Hematopoietic multipotent progenitor cell treated with erythropoietin and hydrocortisone succinate and interleukin-3 and kit ligand, for 15 days (in vitro differentiated cells): ENCODE data around the gene EVX1.

Source experiments
- DNase-seq: peaks from one replicate; pipeline ENCODE4 v3.0.0-alpha.2; 2015; ENCODE audit warnings: low spot score

EVX1 gene

DNA sequence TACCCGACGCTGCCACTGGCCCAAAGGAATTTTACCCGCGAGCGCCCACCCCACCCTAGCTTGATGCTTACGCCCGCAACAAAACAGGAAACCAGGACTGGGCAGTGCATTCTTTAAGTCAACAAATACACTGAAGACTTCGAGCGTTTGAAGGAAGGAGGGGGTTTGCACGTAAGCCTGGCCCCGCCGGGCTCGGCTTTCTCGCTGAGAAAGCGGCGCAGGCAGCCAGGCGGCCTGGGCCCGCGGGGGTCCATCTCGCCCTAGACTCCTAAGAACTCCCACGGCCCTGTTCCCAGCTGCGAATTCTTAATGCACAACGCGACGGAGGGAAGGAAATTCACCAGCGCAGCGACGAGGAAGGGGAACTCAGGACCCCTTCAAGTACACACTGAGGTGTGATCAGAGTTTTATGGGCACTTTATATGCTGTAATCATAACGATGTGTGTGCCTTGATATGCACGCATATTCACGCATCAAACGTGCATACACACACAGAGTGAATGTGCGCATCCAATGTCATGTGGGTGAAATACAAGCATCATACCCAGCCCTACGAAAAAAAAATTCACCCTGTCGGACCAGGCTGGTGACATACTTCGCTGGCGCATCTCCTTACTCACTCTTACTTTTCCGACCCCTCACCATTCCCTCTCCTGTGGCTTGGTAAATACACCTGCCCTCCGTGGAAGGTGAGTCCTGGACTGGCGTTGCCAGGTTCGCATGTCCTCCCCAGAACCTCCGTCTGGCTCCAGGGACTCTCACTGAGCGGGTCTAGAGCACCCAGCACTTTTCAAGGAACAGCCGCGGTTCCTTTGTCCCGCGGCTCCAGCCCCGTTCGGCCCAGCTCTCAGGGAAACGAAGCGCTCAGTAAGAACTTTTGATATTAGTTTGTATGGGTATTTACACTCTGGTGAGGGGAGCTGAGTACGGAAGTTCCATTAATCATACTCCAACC is 37.0 kb upstream of the EVX1 start:
- DNase-seq, result no peak

DNA sequence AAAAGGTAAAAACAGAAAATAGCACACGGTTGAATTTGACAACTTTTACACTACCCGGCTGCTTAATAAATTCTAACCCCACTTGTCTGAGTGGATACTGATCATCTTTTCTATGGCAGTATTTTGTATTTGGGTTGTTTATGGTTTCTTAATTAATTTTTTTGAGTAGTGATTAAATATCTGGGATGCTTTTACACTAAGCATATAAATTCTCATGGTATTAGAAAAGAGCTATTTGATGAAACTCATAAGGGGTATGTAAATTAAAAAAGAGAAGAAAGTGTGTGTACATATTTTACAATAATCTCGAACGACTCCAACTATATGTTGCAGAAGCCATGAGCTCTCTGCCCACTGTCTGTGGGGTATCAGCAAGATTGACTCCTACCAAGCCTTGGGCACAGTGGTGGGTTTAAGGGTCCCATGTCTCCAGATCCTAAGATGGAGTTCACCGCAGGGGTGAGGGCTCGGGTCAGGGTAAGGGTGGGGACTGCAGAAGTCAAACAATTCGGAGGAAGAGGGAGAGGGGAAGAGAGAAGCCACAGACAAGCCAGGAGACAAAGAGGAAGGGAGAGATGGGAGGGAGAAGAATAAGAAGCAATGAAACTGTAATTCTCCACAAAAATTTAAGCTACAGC is 35.1 kb upstream of the EVX1 start:
- no peak for DNase-seq

DNA sequence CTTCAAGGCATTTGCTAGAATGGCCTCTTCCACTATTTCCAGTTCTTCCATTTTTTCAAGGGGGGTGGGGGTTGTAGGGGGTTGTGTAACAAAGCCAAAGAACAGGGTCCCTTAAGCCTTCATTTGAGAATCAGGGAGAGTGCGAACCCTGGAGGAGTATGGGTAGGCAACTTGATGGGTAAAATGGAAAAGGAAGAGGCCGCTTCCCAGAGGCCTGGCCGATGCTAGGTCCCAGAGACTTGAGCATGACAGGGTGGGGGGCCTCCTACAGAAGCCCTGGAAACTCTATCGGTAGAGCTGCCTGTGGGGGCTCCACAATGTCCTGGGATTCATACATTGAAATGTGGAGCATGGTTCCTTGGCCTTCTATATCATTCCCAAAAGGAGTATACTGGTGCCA is 33.6 kb upstream of the EVX1 start:
- no peak for DNase-seq

DNA sequence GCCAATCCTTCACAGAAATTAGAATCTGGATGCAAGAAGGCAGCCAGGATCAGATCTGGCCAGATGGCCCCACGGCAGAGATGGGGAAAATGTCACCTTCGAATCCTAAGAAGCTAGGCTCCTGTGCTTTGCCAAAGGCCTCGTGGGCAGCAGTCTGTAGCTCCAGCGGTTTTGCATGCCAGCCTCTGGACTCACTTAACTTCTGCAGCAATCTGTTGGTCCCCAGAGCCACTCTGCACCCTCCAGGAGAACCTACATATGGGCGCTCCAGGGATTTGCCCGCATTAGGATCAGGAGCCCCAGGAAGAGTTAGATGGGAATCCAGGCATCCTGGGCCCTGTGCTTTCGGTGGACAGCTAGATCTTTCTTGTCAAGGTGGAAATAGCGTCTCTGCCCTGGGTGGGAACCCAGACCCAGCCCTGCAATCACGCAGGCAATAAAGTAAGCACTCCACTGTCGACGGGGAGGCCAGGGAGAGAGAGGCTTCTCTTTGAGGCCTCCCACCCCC is 32.6 kb upstream of the EVX1 start:
- no peak for DNase-seq

DNA sequence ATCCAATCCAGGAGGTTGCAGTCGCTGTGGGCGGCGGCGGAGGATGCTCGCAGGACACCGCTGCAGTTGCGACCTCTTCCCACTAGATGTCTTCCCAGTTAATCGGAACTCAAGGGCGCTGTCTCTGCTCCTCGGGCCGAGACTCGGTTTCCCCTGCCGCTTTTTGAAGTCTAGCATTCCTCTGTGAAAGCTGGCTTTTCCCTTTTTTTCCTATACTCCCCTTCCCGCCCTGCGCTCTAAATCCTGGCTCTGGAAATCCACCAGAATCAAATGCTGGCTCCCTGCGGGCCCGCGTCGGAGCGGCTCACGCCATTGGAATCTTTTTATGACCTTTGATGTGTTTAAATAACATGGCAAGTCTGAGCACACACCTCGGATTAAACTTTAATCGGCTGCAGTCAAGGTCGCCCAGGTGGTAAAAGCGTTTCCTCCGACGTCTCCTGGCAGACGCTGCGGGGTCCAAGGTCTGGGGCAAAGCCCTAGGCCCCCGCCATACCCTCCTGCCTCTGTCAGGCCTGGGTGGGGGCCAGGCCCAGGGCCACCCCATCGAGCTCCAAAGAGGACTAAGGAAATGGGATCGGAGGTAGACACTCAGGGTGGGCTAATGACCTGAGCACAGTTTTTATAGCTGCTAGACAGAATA is 32.0 kb upstream of the EVX1 start:
- DNase-seq, result no peak

DNA sequence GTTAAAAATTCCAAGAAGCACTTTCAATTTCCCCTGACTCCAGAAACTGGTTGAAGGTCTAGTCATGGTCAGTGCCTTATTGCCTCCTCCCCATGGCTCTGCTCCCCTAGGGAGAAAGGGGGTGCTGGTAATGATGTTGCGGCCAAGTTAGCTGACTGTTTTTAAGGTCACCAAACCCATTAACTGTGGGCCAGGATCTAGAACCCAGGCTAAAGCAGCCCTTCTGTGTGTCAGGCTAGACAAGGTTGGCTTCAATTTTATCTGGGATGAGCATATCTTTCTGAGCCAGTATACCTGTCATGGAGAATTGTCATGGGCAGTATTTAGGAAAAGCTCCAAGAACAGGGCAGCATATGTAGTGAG is 31.5 kb upstream of the EVX1 start:
- no peak for DNase-seq

DNA sequence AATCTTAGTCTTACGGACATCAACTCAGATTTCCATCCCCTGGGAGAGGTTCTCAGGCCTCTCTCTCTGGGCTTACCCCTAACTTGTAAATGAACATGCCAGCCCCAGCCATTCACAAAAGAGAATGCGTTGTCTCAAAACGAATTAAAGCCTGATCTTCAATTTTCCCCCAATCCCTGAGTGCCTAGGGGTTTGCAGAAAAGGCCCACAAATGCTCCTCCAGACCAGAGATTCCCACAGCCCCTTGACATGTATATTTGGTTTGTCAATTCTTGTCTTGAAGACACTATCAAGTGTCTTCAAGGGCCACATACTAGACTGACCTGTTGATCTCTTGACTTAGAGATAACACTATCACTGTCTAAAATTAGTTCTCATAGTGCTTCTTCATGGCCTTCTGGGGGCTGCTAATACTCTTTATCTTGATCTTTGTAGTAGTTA is 30.8 kb upstream of the EVX1 start:
- DNase-seq, result no peak

DNA sequence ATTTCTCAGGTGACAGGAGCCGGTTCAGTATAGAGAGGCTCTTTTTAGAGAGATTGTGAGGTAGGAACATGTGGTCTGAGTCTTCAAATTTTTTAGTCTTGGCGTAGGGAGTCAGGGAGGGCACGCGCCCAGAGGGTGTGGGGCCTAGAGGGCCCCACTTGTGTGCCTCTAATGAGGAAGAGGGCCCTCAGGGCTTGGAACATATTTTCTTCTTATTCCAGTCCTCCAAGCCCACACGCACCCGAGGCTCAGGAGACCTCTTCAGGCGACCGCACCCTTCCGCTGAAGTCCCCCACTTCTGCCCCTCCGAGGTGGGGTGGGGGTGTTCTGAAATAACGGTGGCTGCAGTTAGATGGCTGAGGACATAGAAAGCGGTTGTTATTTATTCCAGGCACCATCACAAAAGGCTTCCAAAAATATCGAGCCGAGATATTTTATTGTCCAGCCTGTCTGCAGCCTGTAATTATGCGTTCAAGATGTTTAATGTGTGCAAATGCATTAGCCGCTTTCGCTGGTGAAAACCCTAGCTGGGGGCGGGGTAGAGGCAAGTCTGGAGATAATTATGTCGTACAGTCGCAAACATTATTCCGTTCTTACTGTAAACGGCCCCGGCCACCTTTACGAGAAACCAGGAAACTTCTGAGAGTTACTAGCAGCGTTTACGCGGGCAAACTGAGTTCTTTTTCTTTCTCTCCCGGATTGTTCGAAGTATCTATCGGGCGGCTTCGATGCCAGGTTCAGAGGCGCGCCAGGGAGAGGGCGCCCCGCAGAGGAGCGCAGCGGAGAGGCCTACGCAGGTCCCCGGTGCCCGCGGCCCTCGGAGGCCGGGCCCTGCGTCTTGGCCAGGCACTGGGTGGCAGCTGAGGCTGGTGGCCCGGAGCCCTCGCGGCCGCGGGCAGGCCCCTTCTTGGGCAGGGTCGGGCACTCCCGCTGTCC is 29.8 kb upstream of the EVX1 start:
- DNase-seq, result no peak

DNA sequence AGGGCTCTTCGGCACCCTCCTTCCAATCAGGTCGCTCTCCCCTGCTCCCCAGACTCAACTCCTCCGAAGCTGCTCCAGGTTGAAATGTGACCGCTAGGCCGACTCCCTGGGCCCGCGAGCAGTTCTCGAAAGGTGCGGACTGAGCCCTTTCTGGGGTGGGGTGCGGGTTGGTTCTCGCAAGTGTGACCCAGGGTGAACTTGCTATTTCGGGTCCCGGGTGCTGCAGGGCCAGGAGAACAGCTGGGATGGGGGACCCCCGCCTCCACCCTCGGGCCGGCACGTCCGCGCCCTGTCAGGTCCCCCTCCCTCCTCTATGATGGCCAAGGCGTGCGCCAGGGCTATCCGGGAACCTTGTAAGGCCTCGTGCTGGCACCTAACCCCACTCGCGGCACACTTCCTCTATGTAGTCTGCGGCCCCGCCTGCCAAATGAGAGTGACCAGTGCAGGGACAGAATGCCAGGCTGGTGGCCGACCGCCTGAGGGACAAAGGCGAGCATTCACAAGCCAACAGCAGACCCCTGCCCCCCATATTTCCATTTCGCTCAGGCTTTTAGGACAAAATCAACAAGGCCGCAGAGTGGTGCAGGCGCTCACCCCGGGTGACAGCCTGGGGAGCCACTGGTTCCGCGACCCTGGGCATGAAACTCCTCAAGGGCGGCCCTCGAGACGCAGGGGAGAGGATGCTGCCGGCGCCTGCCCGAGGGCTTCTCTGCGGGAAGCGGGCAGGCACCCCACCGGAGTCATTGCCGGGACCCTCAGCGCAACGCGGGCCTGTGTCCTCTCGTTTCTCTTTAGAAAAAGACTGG is 29.0 kb upstream of the EVX1 start:
- no peak for DNase-seq

DNA sequence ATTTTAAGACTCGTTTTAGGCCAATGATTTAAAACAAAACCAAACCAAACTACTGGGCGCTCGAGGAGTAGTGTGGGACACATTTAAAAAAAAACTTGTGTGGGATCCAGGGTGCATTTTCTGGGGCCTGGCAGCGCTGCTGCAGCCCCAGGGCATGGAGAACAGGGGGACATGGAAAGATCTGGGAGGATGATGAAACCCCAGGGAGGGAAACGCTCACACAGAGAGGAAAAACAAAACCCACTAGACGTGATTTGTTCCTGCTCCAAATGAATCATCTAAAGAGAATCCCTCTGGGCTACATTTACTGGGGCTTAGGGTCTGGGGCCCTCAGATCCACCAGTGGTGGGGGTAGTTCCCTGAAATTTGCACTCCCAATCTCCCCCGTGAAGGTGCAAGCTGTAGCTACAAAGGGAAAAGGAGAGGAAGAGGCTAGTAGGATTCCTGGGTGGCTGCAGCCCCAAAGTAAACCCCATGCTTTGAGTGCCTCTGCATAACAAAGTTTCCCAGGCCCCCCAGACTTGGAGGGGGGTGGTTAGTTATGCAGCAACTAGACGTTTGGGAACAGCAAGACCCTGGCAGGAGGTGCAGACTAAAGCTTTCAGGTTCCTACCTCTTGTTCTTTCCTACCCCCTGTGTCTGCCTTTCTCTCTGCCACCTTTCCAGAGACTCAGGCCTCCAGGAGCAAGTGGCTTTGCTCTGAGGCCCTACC is 28.2 kb upstream of the EVX1 start:
- no peak for DNase-seq

DNA sequence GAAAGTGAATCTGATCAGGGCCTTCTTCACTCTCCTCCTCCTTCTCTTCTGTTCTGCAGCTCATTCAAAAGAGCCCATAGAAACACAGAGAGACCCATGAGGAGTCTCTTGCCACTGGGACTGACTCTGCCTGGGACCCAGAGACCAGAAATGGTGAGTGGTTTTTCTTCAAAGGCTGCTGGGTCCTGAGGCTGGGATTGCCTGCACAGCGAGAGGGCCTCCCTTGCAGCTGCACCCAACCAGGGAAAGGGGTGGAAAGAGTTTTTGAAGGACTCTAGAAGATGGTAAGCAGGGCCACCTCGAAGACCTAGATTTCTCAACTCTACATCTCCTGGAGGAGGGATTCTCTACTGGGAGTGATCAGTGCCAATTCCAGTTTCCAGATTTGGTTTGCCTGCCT is 27.2 kb upstream of the EVX1 start:
- DNase-seq, result no peak

DNA sequence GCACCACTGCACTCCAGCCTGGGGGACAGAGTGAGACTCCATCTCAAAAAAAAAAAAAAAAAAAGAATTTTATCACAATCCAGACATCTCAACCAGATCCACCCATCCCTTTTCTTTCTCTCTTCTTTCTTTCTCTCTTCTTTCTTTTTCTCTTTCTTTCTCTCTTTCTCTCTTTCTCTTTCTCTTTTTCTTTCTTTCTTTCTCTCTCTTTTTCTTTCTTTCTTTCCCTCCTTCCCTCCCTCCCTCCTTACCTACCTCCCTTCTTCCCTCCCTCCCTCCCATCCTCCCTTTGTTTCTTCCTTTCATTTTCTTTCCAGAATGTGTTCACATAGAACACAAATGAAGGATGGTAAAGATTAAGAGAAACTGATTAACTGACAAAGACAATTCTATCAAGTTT is 24.7 kb upstream of the EVX1 start:
- DNase-seq, result no peak

DNA sequence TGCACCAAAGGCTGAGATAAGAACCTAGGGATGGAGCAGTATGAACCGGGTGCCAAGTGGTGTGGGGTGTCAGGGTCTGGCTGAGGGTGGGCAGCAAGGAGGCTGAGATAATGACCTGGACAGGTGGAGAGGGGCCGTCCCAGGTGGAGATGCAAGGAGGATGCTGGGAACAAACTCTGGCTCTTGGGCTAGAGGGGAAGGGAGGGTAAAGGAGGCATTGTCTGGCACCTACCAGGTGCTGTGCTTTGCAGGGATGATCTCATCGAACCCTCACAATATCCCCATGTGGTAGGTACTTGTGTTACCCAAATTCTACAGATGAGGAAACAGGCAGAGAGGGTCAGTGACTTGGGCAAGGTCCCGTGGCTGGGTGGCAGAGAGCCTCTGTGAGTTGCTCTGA is 22.8 kb upstream of the EVX1 start:
- DNase-seq, result no peak

DNA sequence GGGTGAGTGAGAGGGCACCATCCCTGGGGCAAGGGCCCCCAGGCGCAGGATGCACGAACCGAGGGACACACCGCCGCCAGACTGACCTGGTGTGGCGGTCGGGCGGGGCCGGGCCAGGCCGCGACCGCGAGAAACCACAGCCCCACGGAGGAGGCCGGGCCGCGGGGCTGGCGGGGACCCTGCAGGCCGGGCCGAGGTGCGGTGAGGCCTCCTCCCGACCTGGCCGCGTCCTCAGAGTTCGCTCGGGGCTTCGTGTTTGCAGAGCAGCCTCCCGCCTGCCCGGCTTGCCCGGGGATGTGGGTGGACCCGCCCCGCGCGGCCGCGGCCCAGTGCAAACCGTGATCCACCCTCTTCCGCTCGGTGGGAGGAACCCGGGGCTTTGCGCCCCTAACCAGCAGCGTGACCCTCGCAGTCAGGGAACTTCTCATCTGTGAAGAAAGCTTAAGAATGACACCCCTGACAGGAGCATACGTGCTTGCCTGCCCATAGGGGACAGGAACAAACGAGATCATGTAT is 22.1 kb upstream of the EVX1 start:
- DNase-seq, result no peak

DNA sequence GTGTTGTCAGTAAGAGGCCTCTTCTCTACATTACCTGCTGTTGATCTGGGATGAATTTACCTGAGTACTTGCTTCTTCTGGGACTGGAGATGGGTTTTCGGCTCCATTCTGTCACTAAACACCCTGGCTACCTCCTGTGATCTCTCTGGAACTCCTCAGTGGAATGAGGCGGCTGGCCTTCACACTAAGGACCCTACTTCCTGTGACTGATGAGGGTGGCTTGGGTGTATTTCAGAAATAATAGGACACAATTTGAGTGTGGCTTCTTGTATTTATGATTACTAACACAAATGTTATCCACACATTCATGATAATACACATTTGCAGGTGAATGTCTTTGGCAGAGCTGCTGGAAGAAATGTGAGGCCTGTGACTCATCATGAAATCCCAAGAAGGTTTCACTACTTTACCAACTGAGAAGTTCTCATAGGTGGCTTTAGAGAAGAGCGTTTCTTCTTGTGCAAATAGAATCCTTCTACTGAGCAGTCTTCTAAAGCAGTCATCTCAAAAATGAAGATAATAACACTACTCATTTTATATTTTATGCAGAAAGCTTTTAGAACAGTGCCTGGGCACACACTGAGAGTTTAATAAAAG is 21.3 kb upstream of the EVX1 start:
- no peak for DNase-seq

DNA sequence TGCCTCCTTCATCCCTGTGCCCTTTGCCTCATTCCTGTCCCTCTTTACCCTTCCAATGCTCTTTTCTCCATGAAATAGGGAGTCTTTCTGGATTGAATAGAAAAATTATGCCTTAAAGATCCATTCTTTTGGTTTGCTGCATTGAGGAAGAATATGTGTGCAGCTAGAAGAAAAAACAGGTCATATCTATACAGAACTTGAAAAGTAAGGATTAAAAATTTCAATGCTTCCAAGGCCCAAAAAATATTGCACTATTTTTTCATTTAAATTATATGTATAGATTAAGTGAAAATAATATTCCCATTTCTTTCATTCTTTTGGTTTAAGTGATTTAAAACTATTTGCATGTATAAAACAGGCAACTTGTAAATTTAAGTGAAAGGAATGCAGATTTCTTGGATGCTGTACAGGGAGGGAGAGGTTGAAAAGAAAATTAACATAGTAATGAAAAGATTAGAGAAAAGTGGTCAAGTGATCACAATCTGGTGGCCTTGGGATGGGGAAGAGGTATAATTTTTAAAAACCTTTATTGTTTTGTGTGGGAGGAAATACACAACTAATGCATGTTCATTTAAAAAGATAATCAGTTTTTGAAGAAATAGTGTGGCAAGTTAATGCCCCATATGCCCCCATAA is 18.5 kb upstream of the EVX1 start:
- DNase-seq, result no peak

DNA sequence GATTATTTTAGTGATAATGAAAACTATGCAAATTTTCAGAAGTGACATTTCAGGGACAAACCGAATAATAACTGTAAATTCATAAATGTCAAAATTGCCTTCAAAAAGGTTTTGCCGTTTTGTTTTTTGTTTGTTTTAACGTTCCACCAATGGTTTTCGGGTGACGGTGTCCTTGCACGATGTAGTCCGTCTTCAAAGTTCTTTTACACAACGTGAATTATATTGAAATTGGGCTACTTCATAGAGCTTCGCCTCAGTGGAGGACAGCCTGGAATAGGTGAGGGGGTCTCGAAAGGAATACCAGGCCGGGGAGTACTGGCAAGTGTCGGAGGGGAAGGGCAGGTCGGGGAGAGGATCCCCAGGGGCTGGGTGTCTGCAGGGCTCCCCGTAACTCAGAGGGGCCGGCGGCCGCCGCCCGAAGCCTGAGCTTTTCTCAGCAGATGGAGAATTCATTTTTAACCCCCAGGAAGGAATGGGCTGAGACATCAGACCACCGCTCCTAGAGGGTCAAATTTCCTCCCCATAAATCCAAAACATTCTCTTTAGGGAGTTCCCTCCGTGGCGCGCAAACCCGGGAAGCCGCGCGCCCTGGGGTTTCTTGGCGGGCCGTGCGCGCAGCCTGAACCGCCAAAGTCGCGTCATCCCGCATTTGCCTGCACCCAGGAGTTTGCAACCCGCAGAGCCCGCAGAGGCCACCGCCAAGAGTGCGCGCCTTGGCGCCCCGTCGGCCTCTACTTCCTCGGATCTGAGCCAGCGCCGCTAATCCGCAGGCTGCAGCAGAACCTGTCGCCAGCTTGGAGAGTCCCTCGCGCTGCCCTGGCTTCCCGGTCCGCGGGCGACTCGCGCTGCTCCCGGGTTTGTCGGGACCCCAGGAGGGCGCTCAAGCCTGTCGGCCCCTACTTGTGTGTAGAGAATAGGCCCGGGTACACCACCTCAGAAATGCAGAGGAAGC is 17.3 kb upstream of the EVX1 start:
- no peak for DNase-seq

DNA sequence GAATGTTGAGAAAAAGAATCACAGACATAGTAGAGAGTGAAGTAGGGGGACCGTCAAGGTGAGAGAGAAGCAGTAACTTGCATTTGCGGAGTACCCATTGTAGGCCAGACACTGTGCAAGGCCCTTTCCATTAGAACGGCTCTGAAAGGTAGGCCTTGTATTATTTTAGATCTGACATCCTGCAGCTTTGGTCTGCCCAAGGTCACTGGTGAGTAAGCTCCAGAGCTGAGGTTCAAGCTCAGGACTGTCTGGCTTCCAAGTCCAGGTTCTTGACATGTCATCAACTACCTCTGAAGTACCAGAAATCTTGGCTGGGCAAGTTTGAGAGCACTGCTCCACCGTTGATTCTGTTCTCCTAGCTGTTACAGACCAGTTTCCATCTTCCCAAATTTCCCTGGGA is 13.2 kb upstream of the EVX1 start:
- DNase-seq, result no peak
